GM11168 (cell line): ENCODE data around the gene AUH.

Experiments
- in situ Hi-C: fragments of 300-500 bp; cut with MboI; formaldehyde crosslinking; loops from one replicate; pipeline ENCODE4 v1.12.0; 2022; ENCODE audit warnings: low sequenced_read_pairs; ENCODE audit not compliant: unreplicated experiment

AUH gene

GRCh38 chr9:91341749-91342148 is 20.0 kb downstream of the AUH start:
- in situ Hi-C loops = no loop called here

GRCh38 chr9:91341258-91341746 is 20.4 kb downstream of the AUH start:
- in situ Hi-C loops = no loop called here

- in situ Hi-C loops = no loop called here
Measured at GRCh38 chr9:91340395-91340967, 21.2 kb downstream of the AUH start.

GRCh38 chr9:91338681-91339080 is 23.0 kb downstream of the AUH start:
- in situ Hi-C loops = no loop called here

GRCh38 chr9:91336786-91337185 is 24.9 kb downstream of the AUH start:
- in situ Hi-C loops = no loop called here

GRCh38 chr9:91334053-91334452 is 27.7 kb downstream of the AUH start:
- in situ Hi-C loops = no loop called here

GRCh38 chr9:91333551-91333950 is 28.2 kb downstream of the AUH start:
- in situ Hi-C loops = no loop called here

GRCh38 chr9:91332546-91333231 is 29.0 kb downstream of the AUH start:
- in situ Hi-C loops = no loop called here

- in situ Hi-C loops = no loop called here
Measured at GRCh38 chr9:91331849-91332248, 29.9 kb downstream of the AUH start.

GRCh38 chr9:91328186-91328585 is 33.5 kb downstream of the AUH start:
- in situ Hi-C loops = no loop called here

- in situ Hi-C loops = no loop called here
Measured at GRCh38 chr9:91321691-91322090, 40.0 kb downstream of the AUH start.

GRCh38 chr9:91320299-91320698 is 41.4 kb downstream of the AUH start:
- in situ Hi-C loops = no loop called here

GRCh38 chr9:91316093-91316492 is 45.6 kb downstream of the AUH start:
- in situ Hi-C loops = no loop called here

- in situ Hi-C loops = no loop called here
Measured at GRCh38 chr9:91315191-91315590, 46.5 kb downstream of the AUH start.

GRCh38 chr9:91312717-91313325 is 48.9 kb downstream of the AUH start:
- in situ Hi-C loops = no loop called here

GRCh38 chr9:91310037-91310436 is 51.7 kb downstream of the AUH start:
- in situ Hi-C loops = no loop called here

GRCh38 chr9:91308191-91308590 is 53.5 kb downstream of the AUH start:
- in situ Hi-C loops = no loop called here

GRCh38 chr9:91307279-91307678 is 54.4 kb downstream of the AUH start:
- in situ Hi-C loops = no loop called here

GRCh38 chr9:91306296-91306630 is 55.5 kb downstream of the AUH start:
- in situ Hi-C loops = no loop called here

GRCh38 chr9:91305596-91306295 is 56.0 kb downstream of the AUH start:
- in situ Hi-C loops = no loop called here

GRCh38 chr9:91303741-91304415 is 57.8 kb downstream of the AUH start:
- in situ Hi-C loops = no loop called here
